Astrocyte of the cerebellum (primary cell): ENCODE measurements around the gene PLA2G5.
"Not testable (repeated sequence)": the region's sequence is repeated elsewhere in the genome, so short reads cannot be mapped to it uniquely, and the experiment has no call there.

ENCODE experiments used
- DNase-seq: peaks from one replicate; pipeline ENCODE4 v3.0.0-alpha.2; 2011; ENCODE audit warnings: low read depth
- H3K4me3 ChIP-seq: 2 replicates; pipeline ENCODE4 v1.5.1; 2011; ENCODE audit warnings: mild to moderate bottlenecking, low read depth, low read length, moderate library complexity
- in situ Hi-C: cut with HindIII; loops from 2 replicates; pipeline ENCODE4 v1.10.0; 2017; ENCODE audit warnings: low sequenced_read_pairs
- TF ChIP-seq, protein P1 (sequence below): IDR thresholded peaks from 2 replicates; pipeline ENCODE4 v1.5.1; 2012; ENCODE audit warnings: low read length, low read depth, moderate library complexity, mild to moderate bottlenecking; ENCODE audit errors: missing control alignments

PLA2G5 gene

GRCh38 chr1:20051218-20051829 is 18.7 kb upstream of the PLA2G5 start:
- in situ Hi-C loops: no loop called here
- TF ChIP-seq, protein P1, sequence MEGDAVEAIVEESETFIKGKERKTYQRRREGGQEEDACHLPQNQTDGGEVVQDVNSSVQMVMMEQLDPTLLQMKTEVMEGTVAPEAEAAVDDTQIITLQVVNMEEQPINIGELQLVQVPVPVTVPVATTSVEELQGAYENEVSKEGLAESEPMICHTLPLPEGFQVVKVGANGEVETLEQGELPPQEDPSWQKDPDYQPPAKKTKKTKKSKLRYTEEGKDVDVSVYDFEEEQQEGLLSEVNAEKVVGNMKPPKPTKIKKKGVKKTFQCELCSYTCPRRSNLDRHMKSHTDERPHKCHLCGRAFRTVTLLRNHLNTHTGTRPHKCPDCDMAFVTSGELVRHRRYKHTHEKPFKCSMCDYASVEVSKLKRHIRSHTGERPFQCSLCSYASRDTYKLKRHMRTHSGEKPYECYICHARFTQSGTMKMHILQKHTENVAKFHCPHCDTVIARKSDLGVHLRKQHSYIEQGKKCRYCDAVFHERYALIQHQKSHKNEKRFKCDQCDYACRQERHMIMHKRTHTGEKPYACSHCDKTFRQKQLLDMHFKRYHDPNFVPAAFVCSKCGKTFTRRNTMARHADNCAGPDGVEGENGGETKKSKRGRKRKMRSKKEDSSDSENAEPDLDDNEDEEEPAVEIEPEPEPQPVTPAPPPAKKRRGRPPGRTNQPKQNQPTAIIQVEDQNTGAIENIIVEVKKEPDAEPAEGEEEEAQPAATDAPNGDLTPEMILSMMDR: no peak
- no peak overlapping the region for H3K4me3 ChIP-seq
- DNase-seq: no peak

- no peak overlapping the region for H3K4me3 ChIP-seq
These were observed 17.6 kb upstream of the PLA2G5 start for GRCh38 chr1:20052386-20052785.

DNA sequence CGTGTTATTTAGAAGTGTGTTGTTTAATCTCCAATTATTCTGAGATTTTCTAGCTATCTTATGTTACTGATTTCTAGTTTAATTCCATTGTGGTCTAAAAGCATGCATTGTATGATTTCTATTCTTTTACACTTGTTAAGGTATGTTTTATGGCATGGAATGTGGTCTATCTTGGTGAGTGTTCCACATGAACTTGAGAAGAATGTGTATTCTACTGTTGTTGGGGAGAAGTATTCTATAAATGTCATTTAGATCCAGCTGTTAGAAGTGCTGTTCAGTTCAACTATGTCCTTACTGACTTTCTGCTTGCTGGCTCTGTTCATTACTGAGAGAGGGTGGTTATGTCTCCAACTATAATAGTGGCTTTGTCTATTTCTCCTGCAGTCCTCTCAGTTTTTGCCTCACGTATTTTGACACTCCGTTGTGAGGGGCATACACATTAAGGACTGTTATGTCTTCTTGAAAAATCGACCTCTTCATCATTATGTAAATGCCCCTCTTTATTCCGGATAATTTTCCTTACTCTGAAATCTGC is 12.0 kb upstream of the PLA2G5 start:
- no peak overlapping the region for H3K4me3 ChIP-seq
- TF ChIP-seq, protein P1: no peak
- DNase-seq: no peak
- in situ Hi-C loops: no loop called here

More at GRCh38 chr1:20052386-20052785, 17.6 kb upstream of the PLA2G5 start:
- no peak for DNase-seq
- TF ChIP-seq, protein P1: no peak
- in situ Hi-C loops: no loop called here

GRCh38 chr1:20058531-20058930 is 11.5 kb upstream of the PLA2G5 start:
- peak; percentile 8 for DNase-seq
- in situ Hi-C loops: no loop called here
- TF ChIP-seq, protein P1: no peak

GRCh38 chr1:20059847-20060246 is 10.1 kb upstream of the PLA2G5 start:
- DNase-seq: no peak
- H3K4me3 ChIP-seq: no peak overlapping the region
- TF ChIP-seq, protein P1: no peak
- in situ Hi-C loops: no loop called here

More at GRCh38 chr1:20058531-20058930, 11.5 kb upstream of the PLA2G5 start:
- no peak overlapping the region for H3K4me3 ChIP-seq

- H3K4me3 ChIP-seq, DNase-seq, in situ Hi-C loops: not testable (repeated sequence)
These were observed 9.2 kb upstream of the PLA2G5 start for GRCh38 chr1:20060791-20061190.

DNA sequence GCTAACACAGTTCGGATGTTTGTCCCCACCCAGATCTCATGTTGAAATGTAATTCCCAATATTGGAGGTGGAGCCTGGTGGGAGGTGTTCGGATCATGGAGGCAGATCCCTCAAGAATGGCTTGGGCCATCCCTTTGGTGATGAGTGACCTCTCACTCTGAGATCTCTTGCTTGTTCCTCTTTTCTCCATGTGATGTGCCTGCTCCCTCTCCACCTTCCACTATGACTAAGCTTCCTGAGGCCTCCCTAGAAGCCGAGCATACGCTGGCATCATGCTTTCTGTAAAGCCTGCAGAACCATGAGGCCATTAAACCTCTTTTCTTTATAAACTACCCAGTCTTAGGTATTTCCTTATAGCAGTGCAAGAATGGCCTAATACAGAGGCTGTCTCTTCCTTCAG is 8.1 kb upstream of the PLA2G5 start:
- no peak for DNase-seq
- in situ Hi-C loops: no loop called here
- no peak overlapping the region for H3K4me3 ChIP-seq
- TF ChIP-seq, protein P1: no peak
